ENCODE data around the gene MAPK8. TPM values are rescaled to one million over a fixed set of nuclear protein-coding genes. Genes with fewer than 3 reads are reported as not detected.
A peak's percentile ranks its signal among the peaks of the same experiment; 100 is the strongest.

Gene MAPK8
- total RNA-seq, 3 donors from 2014 or later = 47.1 to 56.4 (median 53.5) TPM

DNA sequence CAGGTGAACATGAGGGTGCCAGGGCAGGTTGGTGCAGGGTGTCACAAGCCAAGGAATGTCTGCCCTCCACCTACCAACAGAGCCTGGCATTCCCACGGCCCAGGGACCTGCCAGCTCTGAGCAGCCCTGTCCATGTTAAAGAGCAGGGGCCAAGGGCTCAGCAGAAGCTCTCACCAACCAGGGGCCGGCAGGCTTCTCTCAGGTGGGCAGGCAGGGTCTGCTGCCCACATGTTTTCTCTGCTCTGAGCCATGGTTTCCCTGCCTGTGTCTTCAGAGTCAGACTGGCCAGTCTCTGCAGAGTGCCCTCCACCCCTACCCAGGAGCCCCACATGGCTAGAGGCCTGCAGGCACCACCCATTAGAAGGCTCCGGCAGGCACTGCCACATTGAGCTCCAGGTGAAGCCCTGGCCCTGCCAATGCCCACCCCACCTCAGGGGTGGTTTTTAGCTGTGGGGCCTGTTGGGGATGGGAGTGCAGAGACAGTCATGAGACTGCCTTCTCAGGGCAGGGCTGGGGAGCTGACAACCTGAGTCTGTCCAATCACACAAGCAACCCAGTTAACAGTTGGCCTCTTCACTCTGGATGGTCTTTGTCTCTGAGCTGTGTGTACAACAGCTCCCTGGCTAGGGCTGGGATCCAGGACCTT is 162.5 kb downstream of the MAPK8 start:
- Histone ChIP-seq H3K4me1 (ENCODE audit: low read depth) (no peaks in the 10 kb centered on the region), H3K9me3 (no peaks in the 10 kb centered on the region), H3K4me3 (no peak overlapping the region), H3K36me3 (ENCODE audit: low read depth) (no peaks in the 10 kb centered on the region)
- ATAC-seq (no peak), DNase-seq (peak in 1 of 3 donors; percentile 31)
- intact Hi-C loops (cut with DNase I, micrococcal nuclease) = no loop called here
- no peak for TF ChIP-seq CTCF (IDR thresholded peaks at IDR 0.05)

GRCh38 chr10:48469516-48470020 is 163.1 kb downstream of the MAPK8 start:
- Histone ChIP-seq H3K36me3 (ENCODE audit: low read depth) (no peaks in the 10 kb centered on the region), H3K9me3 (no peaks in the 10 kb centered on the region), H3K4me1 (ENCODE audit: low read depth) (no peaks in the 10 kb centered on the region), H3K4me3 (no peak overlapping the region)
- ATAC-seq (no peak), DNase-seq (no peak)
- intact Hi-C loops (cut with DNase I, micrococcal nuclease) = no loop called here
- no peak for TF ChIP-seq CTCF (IDR thresholded peaks at IDR 0.05)

- DNase-seq (no peak), ATAC-seq (no peak)
Measured at GRCh38 chr10:48470115-48470892, 163.8 kb downstream of the MAPK8 start.

GRCh38 chr10:48470893-48471805 is 164.7 kb downstream of the MAPK8 start:
- Histone ChIP-seq H3K9me3 (no peaks in the 10 kb centered on the region), H3K4me1 (ENCODE audit: low read depth) (no peaks in the 10 kb centered on the region), H3K36me3 (ENCODE audit: low read depth) (no peaks in the 10 kb centered on the region), H3K4me3 (no peak overlapping the region)
- DNase-seq (no peak), ATAC-seq (no peak)
- TF ChIP-seq CTCF (IDR thresholded peaks at IDR 0.05) = no peak
- intact Hi-C loops (cut with DNase I, micrococcal nuclease) = no loop called here

More at GRCh38 chr10:48470115-48470892, 163.8 kb downstream of the MAPK8 start:
- intact Hi-C loops (cut with DNase I, micrococcal nuclease) = no loop called here
- no peak for TF ChIP-seq CTCF (IDR thresholded peaks at IDR 0.05)
- H3K4me1 ChIP-seq (ENCODE audit: low read depth) = no peaks in the 10 kb centered on the region
- no peak overlapping the region for H3K4me3 ChIP-seq
- H3K9me3 ChIP-seq = no peaks in the 10 kb centered on the region
- no peaks in the 10 kb centered on the region for H3K36me3 ChIP-seq (ENCODE audit: low read depth)

GRCh38 chr10:48472501-48473069 is 166.1 kb downstream of the MAPK8 start:
- no peak for DNase-seq
- no peaks in the 10 kb centered on the region for H3K36me3 ChIP-seq (ENCODE audit: low read depth)
- ATAC-seq = no peak
- no peak for TF ChIP-seq CTCF (IDR thresholded peaks at IDR 0.05)
- intact Hi-C loops (cut with DNase I, micrococcal nuclease) = no loop called here
- H3K4me1 ChIP-seq (ENCODE audit: low read depth) = no peaks in the 10 kb centered on the region
- no peaks in the 10 kb centered on the region for H3K9me3 ChIP-seq
- H3K4me3 ChIP-seq = no peak overlapping the region
